ENCODE results near the gene PLBD2. TPM values are rescaled to one million over a fixed set of nuclear protein-coding genes. Genes with fewer than 3 reads are reported as not detected.

The PLBD2 gene
- total RNA-seq, 1 donor from 2014 or later = 52.2 TPM

- no peak overlapping the region for H3K27ac Mint-ChIP-seq (ENCODE audit: unreplicated experiment)
- H3K4me1 ChIP-seq (ENCODE audit: insufficient read depth, low read length) = no peaks in the 10 kb centered on the region
Observed at GRCh38 chr12:113373969-113374368, 15.6 kb downstream of the PLBD2 start.

GRCh38 chr12:113374823-113375428, 16.5 kb downstream of the PLBD2 start:
- no peaks in the 10 kb centered on the region for H3K4me1 Mint-ChIP-seq (ENCODE audit: low read depth, unreplicated experiment)
- no peak overlapping the region for H2AFZ ChIP-seq (ENCODE audit: low read depth, low read length)
- no peak overlapping the region for H3K27ac ChIP-seq (ENCODE audit: low read depth, low read length)
- FAIRE-seq (no peak), DNase-seq (ENCODE audit: low read depth) (no peak)
- H3K36me3 ChIP-seq (ENCODE audit: insufficient read depth, low read length) = no peaks in the 10 kb centered on the region
- H3K4me1 ChIP-seq (ENCODE audit: insufficient read depth, low read length) = no peaks in the 10 kb centered on the region
- no peak overlapping the region for H3K4me3 ChIP-seq (ENCODE audit: insufficient read depth, low read depth, low read length)
- no peaks in the 10 kb centered on the region for H3K9me3 ChIP-seq (ENCODE audit: insufficient read depth, low read depth, low read length)
- no peak for TF ChIP-seq EZH2 (IDR thresholded peaks at IDR 0.05; ENCODE audit: insufficient read depth, low read length)
- TF ChIP-seq CTCF (IDR thresholded peaks at IDR 0.05; ENCODE audit: insufficient read depth, low read depth, low read length) = no peak
- no peaks in the 10 kb centered on the region for H3K79me2 ChIP-seq (ENCODE audit: insufficient read depth, low read length)
- H3K27me3 ChIP-seq (ENCODE audit: insufficient read depth, low read length) = no peaks in the 10 kb centered on the region
- peaks cover 2% of the 10 kb centered on the region for H3K9me3 Mint-ChIP-seq (ENCODE audit: unreplicated experiment)
- H3K4me2 ChIP-seq (ENCODE audit: low read length) = no peak overlapping the region
- no peak overlapping the region for H3K4me3 Mint-ChIP-seq (ENCODE audit: unreplicated experiment)
- no peaks in the 10 kb centered on the region for H3K27me3 Mint-ChIP-seq (ENCODE audit: low read depth, unreplicated experiment)
- no peak overlapping the region for H3K9ac ChIP-seq (ENCODE audit: low read length)
- no peak overlapping the region for H3K27ac Mint-ChIP-seq (ENCODE audit: unreplicated experiment)
- peaks cover 16% of the 10 kb centered on the region for H4K20me1 ChIP-seq (ENCODE audit: insufficient read depth, low read length)
- peaks cover 20% of the 10 kb centered on the region for H3K36me3 Mint-ChIP-seq (ENCODE audit: low read depth, unreplicated experiment)

More at GRCh38 chr12:113373969-113374368, 15.6 kb downstream of the PLBD2 start:
- H3K4me2 ChIP-seq (ENCODE audit: low read length) = no peak overlapping the region
- no peaks in the 10 kb centered on the region for H3K79me2 ChIP-seq (ENCODE audit: insufficient read depth, low read length)
- no peaks in the 10 kb centered on the region for H3K36me3 ChIP-seq (ENCODE audit: insufficient read depth, low read length)
- no peak for TF ChIP-seq CTCF (IDR thresholded peaks at IDR 0.05; ENCODE audit: insufficient read depth, low read depth, low read length)
- no peak for TF ChIP-seq EZH2 (IDR thresholded peaks at IDR 0.05; ENCODE audit: insufficient read depth, low read length)
- peaks cover 16% of the 10 kb centered on the region for H4K20me1 ChIP-seq (ENCODE audit: insufficient read depth, low read length)
- Mint-ChIP-seq H3K27me3 (ENCODE audit: low read depth, unreplicated experiment) (no peaks in the 10 kb centered on the region), H3K4me1 (ENCODE audit: low read depth, unreplicated experiment) (no peaks in the 10 kb centered on the region), H3K9me3 (ENCODE audit: unreplicated experiment) (peaks cover 2% of the 10 kb centered on the region), H3K36me3 (ENCODE audit: low read depth, unreplicated experiment) (peaks cover 20% of the 10 kb centered on the region), H3K4me3 (ENCODE audit: unreplicated experiment) (no peak overlapping the region)
- no peaks in the 10 kb centered on the region for H3K9me3 ChIP-seq (ENCODE audit: insufficient read depth, low read depth, low read length)
- no peak for DNase-seq (ENCODE audit: low read depth)
- FAIRE-seq = no peak
- H3K4me3 ChIP-seq (ENCODE audit: insufficient read depth, low read depth, low read length) = no peak overlapping the region
- H3K9ac ChIP-seq (ENCODE audit: low read length) = no peak overlapping the region
- H3K27me3 ChIP-seq (ENCODE audit: insufficient read depth, low read length) = no peaks in the 10 kb centered on the region
- no peak overlapping the region for H3K27ac ChIP-seq (ENCODE audit: low read depth, low read length)
- H2AFZ ChIP-seq (ENCODE audit: low read depth, low read length) = no peak overlapping the region

- Histone ChIP-seq H2AFZ (ENCODE audit: low read depth, low read length) (no peak overlapping the region), H4K20me1 (ENCODE audit: insufficient read depth, low read length) (peaks cover 4% of the 10 kb centered on the region), H3K9ac (ENCODE audit: low read length) (no peak overlapping the region), H3K36me3 (ENCODE audit: insufficient read depth, low read length) (peaks cover 2% of the 10 kb centered on the region), H3K9me3 (ENCODE audit: insufficient read depth, low read depth, low read length) (no peaks in the 10 kb centered on the region), H3K4me3 (ENCODE audit: insufficient read depth, low read depth, low read length) (no peak overlapping the region), H3K79me2 (ENCODE audit: insufficient read depth, low read length) (no peaks in the 10 kb centered on the region), H3K27me3 (ENCODE audit: insufficient read depth, low read length) (no peaks in the 10 kb centered on the region), H3K4me1 (ENCODE audit: insufficient read depth, low read length) (no peaks in the 10 kb centered on the region), H3K27ac (ENCODE audit: low read depth, low read length) (no peak overlapping the region), H3K4me2 (ENCODE audit: low read length) (no peak overlapping the region)
- H3K4me1 Mint-ChIP-seq (ENCODE audit: low read depth, unreplicated experiment) = no peaks in the 10 kb centered on the region
- peaks cover 19% of the 10 kb centered on the region for H3K36me3 Mint-ChIP-seq (ENCODE audit: low read depth, unreplicated experiment)
- no peaks in the 10 kb centered on the region for H3K27me3 Mint-ChIP-seq (ENCODE audit: low read depth, unreplicated experiment)
- TF ChIP-seq CTCF (IDR thresholded peaks at IDR 0.05; ENCODE audit: insufficient read depth, low read depth, low read length) (no peak), EZH2 (IDR thresholded peaks at IDR 0.05; ENCODE audit: insufficient read depth, low read length) (no peak)
- no peak for FAIRE-seq
- DNase-seq (ENCODE audit: low read depth) = no peak
- no peak overlapping the region for H3K4me3 Mint-ChIP-seq (ENCODE audit: unreplicated experiment)
- no peak overlapping the region for H3K27ac Mint-ChIP-seq (ENCODE audit: unreplicated experiment)
- peaks cover 2% of the 10 kb centered on the region for H3K9me3 Mint-ChIP-seq (ENCODE audit: unreplicated experiment)
Observed at GRCh38 chr12:113378291-113378690, 19.9 kb downstream of the PLBD2 start.

All from astrocyte (in vitro differentiated cells and primary cell).